ENCODE data around the gene REPS1. TPM values are rescaled to one million over a fixed set of nuclear protein-coding genes. Genes with fewer than 3 reads are reported as not detected.

The REPS1 gene
- total RNA-seq, 2 donors from 2014 or later, result 33.0 to 34.1 TPM

GRCh38 chr6:138977646-138978167 lies 10.3 kb downstream of the REPS1 start:
- no peaks in the 10 kb centered on the region for H3K36me3 Mint-ChIP-seq (ENCODE audit: low read depth)
- H3K9me3 Mint-ChIP-seq, result no peaks in the 10 kb centered on the region
- TF ChIP-seq CTCF (conservative IDR thresholded peaks at IDR 0.05), result no peak
- DNase-seq, result no peak
- WGBS, 2 experiments (ENCODE audit: insufficient coverage in 1 of 2, insufficient read length in 1 of 2), result no CpG with 5 or more reads among the region's 1 CpG
- no peak overlapping the region for H3K4me3 Mint-ChIP-seq
- H3K27me3 ChIP-seq (ENCODE audit: control insufficient read depth, insufficient read depth, low read length, poor library complexity, severe bottlenecking), result no peaks in the 10 kb centered on the region
- no peak overlapping the region for H3K27ac Mint-ChIP-seq
- peaks cover 7% of the 10 kb centered on the region for H3K9me3 ChIP-seq (ENCODE audit: control insufficient read depth, low read length)
- H3K4me1 Mint-ChIP-seq, result peaks cover 11% of the 10 kb centered on the region
- no peaks in the 10 kb centered on the region for H3K27me3 Mint-ChIP-seq (ENCODE audit: insufficient read depth)
- no peaks in the 10 kb centered on the region for H3K36me3 ChIP-seq (ENCODE audit: control insufficient read depth, insufficient read depth, low read length)
- no peak overlapping the region for H3K27ac ChIP-seq (ENCODE audit: low read depth, low read length)
- no peak overlapping the region for H3K4me3 ChIP-seq (ENCODE audit: low read length)
- H3K9ac ChIP-seq (ENCODE audit: extremely low read depth, low read length, poor library complexity, severe bottlenecking), result no peak overlapping the region
- H3K4me1 ChIP-seq (ENCODE audit: control insufficient read depth, insufficient read depth, low read length), result no peaks in the 10 kb centered on the region

- H3K36me3 Mint-ChIP-seq (ENCODE audit: low read depth), result no peaks in the 10 kb centered on the region
- Histone ChIP-seq H3K4me3 (ENCODE audit: low read length) (no peak overlapping the region), H3K27me3 (ENCODE audit: control insufficient read depth, insufficient read depth, low read length, poor library complexity, severe bottlenecking) (no peaks in the 10 kb centered on the region), H3K27ac (ENCODE audit: low read depth, low read length) (no peak overlapping the region), H3K4me1 (ENCODE audit: control insufficient read depth, insufficient read depth, low read length) (no peaks in the 10 kb centered on the region), H3K36me3 (ENCODE audit: control insufficient read depth, insufficient read depth, low read length) (no peaks in the 10 kb centered on the region), H3K9ac (ENCODE audit: extremely low read depth, low read length, poor library complexity, severe bottlenecking) (no peak overlapping the region), H3K9me3 (ENCODE audit: control insufficient read depth, low read length) (peaks cover 2% of the 10 kb centered on the region)
- H3K4me1 Mint-ChIP-seq, result peaks cover 13% of the 10 kb centered on the region
- no peak for DNase-seq
- no peak for TF ChIP-seq CTCF (conservative IDR thresholded peaks at IDR 0.05)
- WGBS, 2 experiments (ENCODE audit: insufficient coverage in 1 of 2, insufficient read length in 1 of 2), result 91% methylated on average over 1 of the region's 2 CpGs; no CpG with 5 or more reads in 1 of the 2 experiments
- no peaks in the 10 kb centered on the region for H3K27me3 Mint-ChIP-seq (ENCODE audit: insufficient read depth)
- no peaks in the 10 kb centered on the region for H3K9me3 Mint-ChIP-seq
- H3K4me3 Mint-ChIP-seq, result no peak overlapping the region
- no peak overlapping the region for H3K27ac Mint-ChIP-seq
Measured at GRCh38 chr6:138977242-138977641, 10.8 kb downstream of the REPS1 start.

GRCh38 chr6:138975815-138976214 lies 12.2 kb downstream of the REPS1 start:
- H3K4me3 Mint-ChIP-seq, result no peak overlapping the region
- WGBS, 2 experiments (ENCODE audit: insufficient coverage in 1 of 2, insufficient read length in 1 of 2), result 94 to 100% methylated on average over 2 to 4 of the region's 4 CpGs
- Histone ChIP-seq H3K4me1 (ENCODE audit: control insufficient read depth, insufficient read depth, low read length) (no peaks in the 10 kb centered on the region), H3K27me3 (ENCODE audit: control insufficient read depth, insufficient read depth, low read length, poor library complexity, severe bottlenecking) (no peaks in the 10 kb centered on the region), H3K27ac (ENCODE audit: low read depth, low read length) (no peak overlapping the region), H3K4me3 (ENCODE audit: low read length) (no peak overlapping the region), H3K36me3 (ENCODE audit: control insufficient read depth, insufficient read depth, low read length) (no peaks in the 10 kb centered on the region), H3K9me3 (ENCODE audit: control insufficient read depth, low read length) (no peaks in the 10 kb centered on the region), H3K9ac (ENCODE audit: extremely low read depth, low read length, poor library complexity, severe bottlenecking) (no peak overlapping the region)
- H3K4me1 Mint-ChIP-seq, result peaks cover 25% of the 10 kb centered on the region
- H3K27ac Mint-ChIP-seq, result no peak overlapping the region
- H3K36me3 Mint-ChIP-seq (ENCODE audit: low read depth), result no peaks in the 10 kb centered on the region
- no peak for TF ChIP-seq CTCF (conservative IDR thresholded peaks at IDR 0.05)
- no peak for DNase-seq
- H3K9me3 Mint-ChIP-seq, result no peaks in the 10 kb centered on the region
- H3K27me3 Mint-ChIP-seq (ENCODE audit: insufficient read depth), result no peaks in the 10 kb centered on the region
